Mucosa of rectum (tissue), 2 donors: Measurements from ENCODE around the gene APH1A.

Experiments used
- H3K27ac ChIP-seq, 2 donors: one replicate each; pipeline ENCODE4 v1.7.0; 2013; ENCODE audit warnings: inconsistent platforms in 2 of 2, low read depth in 2 of 2, low read length in 2 of 2
- H3K27me3 ChIP-seq, 2 donors: one replicate each; pipeline ENCODE4 v1.7.0; 2013; ENCODE audit warnings: low read length in 2 of 2; ENCODE audit not compliant: control insufficient read depth in 2 of 2, insufficient read depth in 2 of 2
- H3K36me3 ChIP-seq, 2 donors: one replicate each; pipeline ENCODE4 v1.7.0; 2013; ENCODE audit warnings: low read length in 2 of 2; ENCODE audit not compliant: control insufficient read depth in 2 of 2, insufficient read depth in 2 of 2
- H3K4me1 ChIP-seq, 2 donors: one replicate each; pipeline ENCODE4 v1.7.0; 2013; ENCODE audit warnings: low read length in 2 of 2, mild to moderate bottlenecking in 1 of 2; ENCODE audit not compliant: control insufficient read depth in 2 of 2, insufficient read depth in 2 of 2
- H3K4me3 ChIP-seq, 2 donors: one replicate each; pipeline ENCODE4 v1.7.0; 2013; ENCODE audit warnings: low read length in 2 of 2
- H3K9ac ChIP-seq, 2 donors: one replicate each; pipeline ENCODE4 v1.7.0; 2013; ENCODE audit warnings: low read length in 2 of 2, low read depth in 1 of 2, mild to moderate bottlenecking in 1 of 2
- H3K9me3 ChIP-seq, 2 donors: one replicate each; pipeline ENCODE4 v1.7.0; 2013; ENCODE audit warnings: low read length in 2 of 2; ENCODE audit not compliant: control insufficient read depth in 2 of 2
- donor health status: healthy.
- donor health status: Normal muscosa, but diverticular disease.

APH1A gene

DNA sequence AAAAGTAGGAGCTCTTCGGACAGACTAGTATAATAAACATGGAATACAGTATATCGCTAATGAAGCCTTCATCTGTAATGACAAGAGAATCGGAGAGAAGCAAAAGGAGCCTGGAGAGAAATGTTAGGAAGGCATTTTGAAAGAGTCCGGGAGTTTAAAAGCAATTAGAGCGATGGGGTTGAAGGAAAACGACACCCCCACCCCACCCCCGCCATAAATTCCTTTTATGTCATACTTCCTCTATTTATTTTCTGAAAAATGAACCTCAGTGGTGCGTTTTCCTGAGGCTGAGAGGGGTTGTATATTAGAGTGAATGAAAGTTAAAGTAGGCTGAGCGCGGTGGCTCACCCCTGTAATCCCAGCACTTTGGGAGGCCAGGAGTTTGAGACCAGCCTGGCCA lies 635 bp upstream of the APH1A start:
- H3K27ac ChIP-seq: peak overlapping the region; percentile 90 to 94
- peak overlapping the region; percentile 90 to 96 for H3K4me3 ChIP-seq
- H3K9me3 ChIP-seq: no peaks in the 10 kb centered on the region
- peaks cover 10 to 16% of the 10 kb centered on the region in 2 donors for H3K4me1 ChIP-seq
- no peaks in the 10 kb centered on the region for H3K27me3 ChIP-seq
- peak overlapping the region; percentile 96 to 99 for H3K9ac ChIP-seq
- H3K36me3 ChIP-seq: peaks cover 22 to 31% of the 10 kb centered on the region in 2 donors

GRCh38 chr1:150268340-150268704 lies 494 bp downstream of the APH1A start:
- Histone ChIP-seq H3K36me3 (peaks cover 23 to 34% of the 10 kb centered on the region in 2 donors), H3K4me3 (peak overlapping the region; percentile 90 to 96), H3K9me3 (no peaks in the 10 kb centered on the region), H3K9ac (peak overlapping the region; percentile 96 to 99), H3K27ac (peak overlapping the region; percentile 90 to 94), H3K27me3 (no peaks in the 10 kb centered on the region), H3K4me1 (peaks cover 10 to 16% of the 10 kb centered on the region in 2 donors)

GRCh38 chr1:150267896-150268295 lies 920 bp downstream of the APH1A start:
- H3K27me3 ChIP-seq: no peaks in the 10 kb centered on the region
- peaks cover 10 to 16% of the 10 kb centered on the region in 2 donors for H3K4me1 ChIP-seq
- H3K9ac ChIP-seq: peak overlapping the region; percentile 96 to 99
- H3K36me3 ChIP-seq: peaks cover 23 to 34% of the 10 kb centered on the region in 2 donors
- H3K27ac ChIP-seq: peak overlapping the region; percentile 90 to 94
- H3K9me3 ChIP-seq: no peaks in the 10 kb centered on the region
- peak overlapping the region; percentile 90 to 96 for H3K4me3 ChIP-seq

DNA sequence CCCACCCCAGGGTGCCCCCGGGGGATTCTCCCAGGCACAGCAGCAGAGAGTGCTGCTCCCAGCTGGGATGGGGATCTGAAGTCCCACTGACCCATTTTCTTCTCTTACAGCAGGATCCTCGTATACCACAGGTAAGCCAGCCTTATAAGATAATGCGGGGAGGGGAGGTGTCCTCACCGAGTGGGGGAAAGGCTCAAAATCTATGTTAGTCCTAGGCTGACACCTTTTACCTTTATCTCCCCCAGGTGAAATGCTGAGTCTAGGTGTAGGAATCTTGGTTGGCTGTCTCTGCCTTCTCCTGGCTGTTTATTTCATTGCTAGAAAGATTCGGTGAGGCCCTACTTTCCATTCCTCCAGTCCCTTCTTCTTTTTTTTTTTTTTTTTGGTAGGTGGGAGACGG lies 5.3 kb downstream of the APH1A start:
- H3K4me1 ChIP-seq: peaks cover 12 to 15% of the 10 kb centered on the region in 2 donors

DNA sequence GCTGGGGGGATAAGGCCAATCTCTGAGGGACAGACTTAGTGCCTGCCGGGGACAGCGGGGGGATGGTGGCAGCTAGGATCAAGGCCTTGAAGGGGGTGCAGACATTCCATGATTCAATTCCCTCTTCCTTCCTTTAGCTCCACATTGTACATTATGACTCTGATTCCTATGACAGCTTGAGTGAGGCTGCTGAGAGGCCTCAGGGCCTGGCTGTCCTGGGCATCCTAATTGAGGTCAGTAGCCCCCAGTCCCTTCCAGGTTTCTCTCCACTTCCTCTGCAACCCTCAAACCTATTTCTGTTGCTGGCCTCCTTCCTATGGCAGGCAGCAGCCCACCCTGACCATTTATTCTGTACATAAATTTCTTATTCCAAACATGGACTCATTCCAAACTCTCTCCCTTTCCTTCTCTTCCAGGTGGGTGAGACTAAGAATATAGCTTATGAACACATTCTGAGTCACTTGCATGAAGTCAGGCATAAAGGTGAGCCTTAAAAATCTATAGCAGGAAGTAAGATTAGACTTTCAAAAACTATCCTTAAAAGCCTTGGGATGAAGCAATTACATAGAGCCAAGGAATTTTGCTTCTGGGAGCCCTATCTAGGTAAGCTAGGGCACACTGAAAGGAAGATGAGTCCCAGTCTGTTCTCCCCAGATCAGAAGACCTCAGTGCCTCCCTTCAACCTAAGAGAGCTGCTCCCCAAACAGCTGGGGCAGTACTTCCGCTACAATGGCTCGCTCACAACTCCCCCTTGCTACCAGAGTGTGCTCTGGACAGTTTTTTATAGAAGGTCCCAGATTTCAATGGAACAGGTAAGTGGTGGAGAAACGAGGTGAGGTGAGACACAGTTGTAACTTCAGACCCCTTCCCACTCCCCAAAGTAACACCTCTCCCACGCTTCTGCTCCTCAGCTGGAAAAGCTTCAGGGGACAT lies 6.2 kb downstream of the APH1A start:
- H3K4me1 ChIP-seq: peaks cover 7 to 10% of the 10 kb centered on the region in 2 donors
- H3K9me3 ChIP-seq: no peaks in the 10 kb centered on the region
- peaks cover 23 to 34% of the 10 kb centered on the region in 2 donors for H3K36me3 ChIP-seq
- no peak overlapping the region for H3K27ac ChIP-seq
- H3K27me3 ChIP-seq: peaks cover 0 to 3% of the 10 kb centered on the region in 2 donors
- no peak overlapping the region for H3K4me3 ChIP-seq
- no peak overlapping the region for H3K9ac ChIP-seq

More for the DNA sequence above, 5.3 kb downstream of the APH1A start:
- Histone ChIP-seq H3K36me3 (peaks cover 23 to 34% of the 10 kb centered on the region in 2 donors), H3K9ac (no peak overlapping the region), H3K4me3 (no peak overlapping the region), H3K27ac (no peak overlapping the region), H3K27me3 (no peaks in the 10 kb centered on the region), H3K9me3 (no peaks in the 10 kb centered on the region)

- peaks cover 3 to 4% of the 10 kb centered on the region in 2 donors for H3K4me1 ChIP-seq
- no peak overlapping the region for H3K27ac ChIP-seq
- no peak overlapping the region for H3K9ac ChIP-seq
Measured at GRCh38 chr1:150261367-150261766, 7.4 kb downstream of the APH1A start.

DNA sequence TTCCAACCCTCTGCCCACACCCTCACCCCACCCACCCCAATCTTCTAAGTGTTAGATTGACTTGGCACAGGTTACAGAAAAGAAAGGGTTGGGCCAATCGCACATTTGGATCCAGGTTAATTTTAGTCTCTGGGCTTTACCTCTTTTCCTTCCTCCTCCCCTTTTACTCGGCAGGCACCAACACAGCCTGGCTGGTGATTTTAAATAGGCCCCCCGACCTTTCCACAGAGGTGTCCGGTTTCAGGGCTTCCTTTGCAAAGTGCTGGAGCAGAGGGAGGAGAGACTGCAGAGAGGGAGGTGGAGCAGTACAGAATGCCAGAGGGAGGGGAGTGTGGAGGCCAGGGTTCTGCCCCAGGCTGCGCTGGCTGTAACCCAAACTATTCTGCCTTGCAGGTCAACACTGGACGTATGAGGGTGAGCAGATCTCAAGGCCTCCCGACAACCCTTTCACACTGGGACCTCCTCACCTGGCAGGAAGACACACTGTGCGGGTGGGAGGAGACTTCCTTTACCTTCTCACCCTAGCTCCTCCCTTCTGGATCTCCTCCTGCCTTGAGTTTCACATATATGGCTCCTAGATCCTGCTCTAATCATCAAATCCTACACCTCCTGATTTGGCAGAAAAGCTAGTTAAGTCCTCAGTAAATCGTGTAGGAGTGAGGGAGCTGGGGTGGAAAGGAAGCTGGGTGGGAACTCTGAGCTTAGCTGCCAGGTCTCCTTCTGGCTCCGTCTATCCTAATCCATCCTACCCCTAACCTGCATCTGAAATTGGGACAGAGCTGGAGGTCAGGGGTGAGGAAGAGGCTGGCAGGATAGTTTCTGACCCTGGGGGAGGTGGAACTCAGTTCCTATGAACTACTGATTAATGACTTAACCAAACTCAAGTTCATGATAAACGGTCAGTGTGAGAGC lies 8.8 kb downstream of the APH1A start:
- H3K9ac ChIP-seq: peak overlapping the region in 1 of 2 donors; percentile 44
- H3K4me1 ChIP-seq: peaks cover 13 to 14% of the 10 kb centered on the region in 2 donors
- no peaks in the 10 kb centered on the region for H3K9me3 ChIP-seq
- peak overlapping the region; percentile 59 to 61 for H3K4me3 ChIP-seq
- H3K27me3 ChIP-seq: peaks cover 0 to 5% of the 10 kb centered on the region in 2 donors
- peak overlapping the region; percentile 49 to 64 for H3K27ac ChIP-seq
- H3K36me3 ChIP-seq: peaks cover 6 to 8% of the 10 kb centered on the region in 2 donors

More at GRCh38 chr1:150261367-150261766, 7.4 kb downstream of the APH1A start:
- no peaks in the 10 kb centered on the region for H3K9me3 ChIP-seq
- H3K4me3 ChIP-seq: no peak overlapping the region
- H3K36me3 ChIP-seq: peaks cover 15 to 21% of the 10 kb centered on the region in 2 donors
- H3K27me3 ChIP-seq: peaks cover 0 to 5% of the 10 kb centered on the region in 2 donors

GRCh38 chr1:150259217-150259616 lies 9.6 kb downstream of the APH1A start:
- Histone ChIP-seq H3K4me3 (no peak overlapping the region), H3K4me1 (peaks cover 13 to 14% of the 10 kb centered on the region in 2 donors), H3K9me3 (no peaks in the 10 kb centered on the region), H3K9ac (no peak overlapping the region), H3K27ac (no peak overlapping the region), H3K36me3 (no peaks in the 10 kb centered on the region), H3K27me3 (peaks cover 0 to 5% of the 10 kb centered on the region in 2 donors)

DNA sequence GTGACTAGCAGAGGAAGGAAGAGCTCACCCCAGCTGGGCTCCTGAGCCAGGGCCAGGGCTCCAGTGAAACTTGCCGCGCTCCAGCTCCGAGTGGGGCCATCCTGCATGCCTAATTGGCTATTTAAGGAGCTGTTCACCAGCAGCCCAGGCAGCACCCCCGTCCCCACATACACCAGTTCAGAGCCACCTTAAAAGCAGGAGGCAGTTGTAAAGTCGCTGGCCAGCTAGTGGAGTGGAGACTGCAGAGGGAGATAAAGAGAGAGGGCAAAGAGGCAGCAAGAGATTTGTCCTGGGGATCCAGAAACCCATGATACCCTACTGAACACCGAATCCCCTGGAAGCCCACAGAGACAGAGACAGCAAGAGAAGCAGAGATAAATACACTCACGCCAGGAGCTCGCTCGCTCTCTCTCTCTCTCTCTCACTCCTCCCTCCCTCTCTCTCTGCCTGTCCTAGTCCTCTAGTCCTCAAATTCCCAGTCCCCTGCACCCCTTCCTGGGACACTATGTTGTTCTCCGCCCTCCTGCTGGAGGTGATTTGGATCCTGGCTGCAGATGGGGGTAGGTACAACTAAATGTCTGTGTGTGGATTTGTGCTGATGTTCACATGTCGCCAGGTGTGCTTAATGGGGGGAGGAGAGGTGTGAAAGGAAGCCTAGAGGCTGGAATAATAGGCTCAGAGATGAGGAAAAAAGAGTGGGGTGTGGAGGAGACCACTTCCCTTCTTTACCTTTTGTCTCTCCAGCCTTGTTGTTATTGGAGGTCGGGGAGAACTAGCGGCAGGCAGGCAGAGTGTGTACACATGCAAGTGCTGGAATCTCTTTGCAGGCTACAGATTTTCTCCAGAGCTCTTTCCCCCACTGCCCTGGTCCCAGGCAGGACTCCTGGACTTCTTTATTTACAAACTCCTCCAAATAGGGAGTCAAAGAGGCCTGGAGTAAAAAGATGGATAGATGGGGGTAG lies 10.9 kb downstream of the APH1A start, which contains the start of gene CA14:
Gene CA14 (plus strand): TSS at position 151 of the 962 bp plus-strand sequence. CDS start 355 bp downstream, at position 506.
- Histone ChIP-seq H3K9me3 (no peaks in the 10 kb centered on the region), H3K9ac (peak within 1 kb of the TSS in 1 of 2 donors; percentile 29), H3K27me3 (peaks cover 0 to 5% of the 10 kb centered on the region in 2 donors), H3K4me3 (no peak within 1 kb of the TSS), H3K27ac (no peak within 1 kb of the TSS), H3K4me1 (peaks cover 13 to 15% of the 10 kb centered on the region in 2 donors), H3K36me3 (no peaks in the 10 kb centered on the region)
